H9 (cell line): ENCODE data around the gene NLRX1. TPM values are rescaled to one million over a fixed set of nuclear protein-coding genes. Genes with fewer than 3 reads are reported as not detected.

Experiments used
- DNase-seq: peaks from one replicate; pipeline ENCODE4 v3.0.0-alpha.2; 2017
- H2AFZ ChIP-seq: one replicate; pipeline ENCODE4 v1.6.1; 2013; ENCODE audit warnings: mild to moderate bottlenecking, low read length, control low read depth, moderate library complexity
- H2AK5ac ChIP-seq: 2 replicates; pipeline ENCODE4 v1.6.1; 2013; ENCODE audit warnings: low read length, control low read depth, mixed read lengths; ENCODE audit not compliant: insufficient read length
- H2BK120ac ChIP-seq: one replicate; pipeline ENCODE4 v1.6.1; 2013; ENCODE audit warnings: low read depth, mild to moderate bottlenecking, low read length, control low read depth, inconsistent platforms; ENCODE audit not compliant: poor library complexity, severe bottlenecking
- H2BK12ac ChIP-seq: 2 replicates; pipeline ENCODE4 v1.6.1; 2013; ENCODE audit warnings: low read length, control low read depth, mixed read lengths, low read depth; ENCODE audit not compliant: insufficient read length
- H2BK15ac ChIP-seq: 2 replicates; pipeline ENCODE4 v1.6.1; 2013; ENCODE audit warnings: low read depth, low read length, control low read depth
- H2BK20ac ChIP-seq: one replicate; pipeline ENCODE4 v1.6.1; 2013; ENCODE audit warnings: low read depth, mild to moderate bottlenecking, low read length, control low read depth, inconsistent platforms; ENCODE audit not compliant: poor library complexity, severe bottlenecking
- H2BK5ac ChIP-seq: 2 replicates; pipeline ENCODE4 v1.6.1; 2013; ENCODE audit warnings: low read length, control low read depth, mixed read lengths; ENCODE audit not compliant: insufficient read length
- H3K14ac ChIP-seq: 2 replicates; pipeline ENCODE4 v1.6.1; 2013; ENCODE audit warnings: low read length, control low read depth; ENCODE audit not compliant: insufficient read depth
- H3K18ac ChIP-seq: 2 replicates; pipeline ENCODE4 v1.6.1; 2013; ENCODE audit warnings: low read depth, mild to moderate bottlenecking, mixed read lengths, low read length, control low read depth; ENCODE audit not compliant: insufficient read length
- H3K23ac ChIP-seq: 2 replicates; pipeline ENCODE4 v1.6.1; 2013; ENCODE audit warnings: low read length, control low read depth, mixed read lengths, low read depth; ENCODE audit not compliant: insufficient read length
- H3K23me2 ChIP-seq: 2 replicates; pipeline ENCODE4 v1.6.1; 2013; ENCODE audit warnings: low read depth, mild to moderate bottlenecking, mixed read lengths, low read length, control low read depth; ENCODE audit not compliant: insufficient read length, poor library complexity, severe bottlenecking
- H3K27ac ChIP-seq: 2 replicates; pipeline ENCODE4 v1.5.1; 2013; ENCODE audit warnings: low read length, control low read depth, mixed read lengths, low read depth; ENCODE audit not compliant: insufficient read length
- H3K27me3 ChIP-seq: 2 replicates; pipeline ENCODE4 v1.6.1; 2013; ENCODE audit warnings: low read length, control low read depth, inconsistent platforms; ENCODE audit not compliant: insufficient read depth
- H3K4ac ChIP-seq: 2 replicates; pipeline ENCODE4 v1.6.1; 2013; ENCODE audit warnings: low read depth, mild to moderate bottlenecking, control low read depth, inconsistent platforms, low read length, moderate library complexity
- H3K4me1 ChIP-seq: 2 replicates; pipeline ENCODE4 v1.6.1; 2013; ENCODE audit warnings: low read length, control low read depth, inconsistent platforms; ENCODE audit not compliant: insufficient read depth
- H3K4me2 ChIP-seq: 2 replicates; pipeline ENCODE4 v1.6.1; 2013; ENCODE audit warnings: low read length, control low read depth, mixed read lengths; ENCODE audit not compliant: insufficient read length, insufficient read depth
- H3K56ac ChIP-seq: 2 replicates; pipeline ENCODE4 v1.6.1; 2013; ENCODE audit warnings: low read depth, mild to moderate bottlenecking, mixed read lengths, low read length, control low read depth; ENCODE audit not compliant: insufficient read length
- H3K79me1 ChIP-seq: 2 replicates; pipeline ENCODE4 v1.6.1; 2013; ENCODE audit warnings: low read depth, mild to moderate bottlenecking, moderate library complexity, low read length, control low read depth, inconsistent platforms; ENCODE audit not compliant: insufficient read depth, poor library complexity, severe bottlenecking
- H3K79me2 ChIP-seq: 2 replicates; pipeline ENCODE4 v1.6.1; 2013; ENCODE audit warnings: low read length, control low read depth, inconsistent platforms; ENCODE audit not compliant: insufficient read depth
- H3K9ac ChIP-seq: 2 replicates; pipeline ENCODE4 v1.6.1; 2013; ENCODE audit warnings: low read length, control low read depth, mixed read lengths; ENCODE audit not compliant: insufficient read length; ENCODE audit errors: extremely low read depth
- H3K9me3 ChIP-seq: one replicate; pipeline ENCODE4 v1.6.1; 2013; ENCODE audit warnings: low read depth, low read length, inconsistent platforms; ENCODE audit not compliant: control insufficient read depth
- H3T11ph ChIP-seq: one replicate; pipeline ENCODE4 v1.6.1; 2013; ENCODE audit warnings: mild to moderate bottlenecking, low read length, control low read depth, inconsistent platforms
- H4K20me1 ChIP-seq: one replicate; pipeline ENCODE4 v1.6.1; 2013; ENCODE audit not compliant: control insufficient read depth, insufficient read length, insufficient read depth
- H4K5ac ChIP-seq: 2 replicates; pipeline ENCODE4 v1.6.1; 2013; ENCODE audit warnings: low read depth, mild to moderate bottlenecking, mixed read lengths, low read length, control low read depth; ENCODE audit not compliant: insufficient read length
- H4K8ac ChIP-seq: replicated peaks from 2 replicates; pipeline ENCODE4 v1.6.1; 2013; ENCODE audit warnings: low read length, control low read depth, mixed read lengths, low read depth; ENCODE audit not compliant: insufficient read length
- H4K91ac ChIP-seq: 2 replicates; pipeline ENCODE4 v1.6.1; 2013; ENCODE audit warnings: low read depth, mild to moderate bottlenecking, moderate library complexity, mixed read lengths, low read length, control low read depth; ENCODE audit not compliant: insufficient read length
- H3K27ac Mint-ChIP-seq, 3 experiments: 2 replicates in 2 of 3; 3 replicates in 1 of 3; pipeline ENCODE4 v1.8.0; 2020 to 2021; ENCODE audit warnings: mixed read lengths in 3 of 3, mild to moderate bottlenecking in 1 of 3, moderate library complexity in 1 of 3
- H3K27me3 Mint-ChIP-seq: 2 replicates; pipeline ENCODE4 v1.8.0; 2021; ENCODE audit warnings: low read depth, mild to moderate bottlenecking, moderate library complexity, mixed read lengths
- H3K36me3 Mint-ChIP-seq, 3 experiments: 2 replicates in 2 of 3; 3 replicates in 1 of 3; pipeline ENCODE4 v1.8.0; 2020 to 2021; ENCODE audit warnings: low read depth in 3 of 3, mixed read lengths in 3 of 3; ENCODE audit not compliant: insufficient read depth in 1 of 3
- H3K4me1 Mint-ChIP-seq, 2 experiments: 2 replicates each; pipeline ENCODE4 v1.8.0; 2020; ENCODE audit warnings: mixed read lengths in 2 of 2
- H3K4me3 Mint-ChIP-seq, 2 experiments: 2 replicates in 1 of 2; 3 replicates in 1 of 2; pipeline ENCODE4 v1.8.0; 2020 to 2021; ENCODE audit warnings: mild to moderate bottlenecking in 2 of 2, mixed read lengths in 2 of 2, moderate library complexity in 1 of 2
- H3K9me3 Mint-ChIP-seq, 2 experiments: 2 replicates in 1 of 2; 3 replicates in 1 of 2; pipeline ENCODE4 v1.8.0; 2020; ENCODE audit warnings: mild to moderate bottlenecking in 2 of 2, mixed read lengths in 2 of 2, moderate library complexity in 1 of 2
- WGBS: extraction: QIAGEN DNeasy Blood & Tissue Kit; methylation state at CpG from one replicate; pipeline ENCODE4 v1.1.7; 2013; ENCODE audit warnings: missing lambda C conversion rate, low lambda C conversion rate, mixed read lengths; ENCODE audit not compliant: insufficient read length; ENCODE audit errors: extremely low coverage; 5-methylcytosine and 5-hydroxymethylcytosine counted together
- total RNA-seq: library from RNA; stranded (reverse); gene quantifications from 2 replicates; pipeline ENCODE4 v1.2.1, GENCODE V29; 2021
- TF ChIP-seq, protein P1 (sequence below): fragments of 200-600 bp; sonication (generic); conservative IDR thresholded peaks from 3 replicates; pipeline ENCODE4 v1.8.0; 2021; ENCODE audit warnings: antibody characterized with exemption, mild to moderate bottlenecking

The NLRX1 gene
- total RNA-seq, 1 experiment from 2014 or later, result 18.2 TPM

DNA sequence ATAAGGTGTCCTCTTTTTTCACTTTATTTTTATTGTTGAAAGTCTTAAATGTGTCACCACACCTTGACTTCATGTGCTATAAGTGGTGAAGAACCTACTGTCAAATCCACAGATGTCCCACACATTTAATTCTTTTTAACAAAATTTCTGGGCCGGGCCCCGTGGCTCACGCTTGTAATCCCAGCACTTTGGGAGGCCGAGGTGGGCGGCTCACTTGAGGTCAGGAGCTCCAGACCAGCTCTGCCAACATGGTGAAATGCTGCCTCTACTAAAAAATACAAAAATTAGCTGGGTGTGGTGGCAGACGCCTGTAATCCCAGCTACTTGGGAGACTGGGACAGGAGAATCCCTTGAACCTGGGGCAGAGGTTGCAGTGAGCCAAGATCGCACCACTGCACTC, 40.7 kb downstream of the NLRX1 start:
- H4K91ac ChIP-seq, result no peak overlapping the region
- peaks cover 9% of the 10 kb centered on the region for H3K23me2 ChIP-seq
- no peak overlapping the region for H3K4ac ChIP-seq
- no peak overlapping the region for H3T11ph ChIP-seq
- H3K9ac ChIP-seq, result no peak overlapping the region
- no peaks in the 10 kb centered on the region for H3K27me3 ChIP-seq
- H2AFZ ChIP-seq, result no peak overlapping the region
- Mint-ChIP-seq H3K9me3 (peaks cover 0 to 3% of the 10 kb centered on the region in 2 experiments; a peak in 1 of 5 replicates), H3K27ac (no peak overlapping the region), H3K4me3 (no peak overlapping the region; a peak in 1 of 5 replicates), H3K27me3 (no peaks in the 10 kb centered on the region), H3K36me3 (no peaks in the 10 kb centered on the region; a peak in 1 of 7 replicates), H3K4me1 (peaks cover 37 to 40% of the 10 kb centered on the region in 2 experiments)
- H3K4me2 ChIP-seq, result no peak overlapping the region
- H3K4me1 ChIP-seq, result no peaks in the 10 kb centered on the region; the same call in 1 of the 2 replicates
- no peak overlapping the region for H2BK20ac ChIP-seq
- DNase-seq, result no peak
- H2BK5ac ChIP-seq, result no peak overlapping the region
- no peak overlapping the region for H3K27ac ChIP-seq
- H3K23ac ChIP-seq, result no peak overlapping the region
- H2BK120ac ChIP-seq, result no peak overlapping the region
- H4K8ac ChIP-seq, result no peak overlapping the region
- H3K56ac ChIP-seq, result no peak overlapping the region
- no CpG with 5 or more reads among the region's 7 CpGs for WGBS
- H3K79me1 ChIP-seq, result peaks cover 3% of the 10 kb centered on the region
- no peak overlapping the region for H3K18ac ChIP-seq
- no peak overlapping the region for H2AK5ac ChIP-seq
- no peak overlapping the region for H2BK12ac ChIP-seq
- H3K79me2 ChIP-seq, result peaks cover 40% of the 10 kb centered on the region; the same call in 1 of the 2 replicates
- H2BK15ac ChIP-seq, result no peak overlapping the region
- H4K20me1 ChIP-seq, result no peaks in the 10 kb centered on the region
- TF ChIP-seq, protein P1, sequence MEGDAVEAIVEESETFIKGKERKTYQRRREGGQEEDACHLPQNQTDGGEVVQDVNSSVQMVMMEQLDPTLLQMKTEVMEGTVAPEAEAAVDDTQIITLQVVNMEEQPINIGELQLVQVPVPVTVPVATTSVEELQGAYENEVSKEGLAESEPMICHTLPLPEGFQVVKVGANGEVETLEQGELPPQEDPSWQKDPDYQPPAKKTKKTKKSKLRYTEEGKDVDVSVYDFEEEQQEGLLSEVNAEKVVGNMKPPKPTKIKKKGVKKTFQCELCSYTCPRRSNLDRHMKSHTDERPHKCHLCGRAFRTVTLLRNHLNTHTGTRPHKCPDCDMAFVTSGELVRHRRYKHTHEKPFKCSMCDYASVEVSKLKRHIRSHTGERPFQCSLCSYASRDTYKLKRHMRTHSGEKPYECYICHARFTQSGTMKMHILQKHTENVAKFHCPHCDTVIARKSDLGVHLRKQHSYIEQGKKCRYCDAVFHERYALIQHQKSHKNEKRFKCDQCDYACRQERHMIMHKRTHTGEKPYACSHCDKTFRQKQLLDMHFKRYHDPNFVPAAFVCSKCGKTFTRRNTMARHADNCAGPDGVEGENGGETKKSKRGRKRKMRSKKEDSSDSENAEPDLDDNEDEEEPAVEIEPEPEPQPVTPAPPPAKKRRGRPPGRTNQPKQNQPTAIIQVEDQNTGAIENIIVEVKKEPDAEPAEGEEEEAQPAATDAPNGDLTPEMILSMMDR, result no peak
- H3K9me3 ChIP-seq, result no peaks in the 10 kb centered on the region
- no peak overlapping the region for H3K14ac ChIP-seq
- no peak overlapping the region for H4K5ac ChIP-seq
